ENCODE measurements around the gene CD9.

Gene CD9

GRCh38 chr12:6215932-6216494 lies 15.8 kb downstream of the CD9 start:
- no peak overlapping the region; the same call in 1 of the 2 replicates for H3K9ac ChIP-seq (ENCODE audit: low read length)
- no peak overlapping the region for H2AFZ ChIP-seq (ENCODE audit: low read length)
- peaks cover 94% of the 10 kb centered on the region for H3K4me1 ChIP-seq (ENCODE audit: insufficient read depth, low read length, severe bottlenecking)
- no peaks in the 10 kb centered on the region for H3K9me2 ChIP-seq (ENCODE audit: low read depth, low read length)
- H3K27me3 ChIP-seq (ENCODE audit: insufficient read depth, low read length) = no peaks in the 10 kb centered on the region; the same call in 1 of the 2 replicates
- no peak overlapping the region for H3K4me3 ChIP-seq (ENCODE audit: low read depth, low read length, poor library complexity, severe bottlenecking)
- H3F3A ChIP-seq (ENCODE audit: insufficient read depth, low read length) = no peaks in the 10 kb centered on the region
- H3K9me3 ChIP-seq (ENCODE audit: low read length) = no peaks in the 10 kb centered on the region
- H4K20me1 ChIP-seq (ENCODE audit: insufficient read depth, low read length) = no peaks in the 10 kb centered on the region
- peaks cover 6% of the 10 kb centered on the region; the same call in 1 of the 2 replicates for H3K36me3 ChIP-seq (ENCODE audit: insufficient read depth, low read length)
- H3K4me2 ChIP-seq (ENCODE audit: low read length) = peak overlapping the region; percentile 25; the same call in 1 of the 2 replicates
- TF ChIP-seq EZH2 (IDR thresholded peaks at IDR 0.05; ENCODE audit: borderline replicate concordance, low read length) = no peak
- no peak for TF ChIP-seq CTCF (IDR thresholded peaks at IDR 0.05; ENCODE audit: low read length)
- H3K79me2 ChIP-seq (ENCODE audit: insufficient read depth, low read length) = peaks cover 10% of the 10 kb centered on the region
- peak overlapping the region; percentile 91 for H3K27ac ChIP-seq (ENCODE audit: low read depth, low read length, poor library complexity, severe bottlenecking)

- peak overlapping the region; percentile 91 for H3K27ac ChIP-seq (ENCODE audit: low read depth, low read length, poor library complexity, severe bottlenecking)
Measured at GRCh38 chr12:6216581-6216980, 16.4 kb downstream of the CD9 start.

GRCh38 chr12:6218347-6218925 lies 18.2 kb downstream of the CD9 start:
- peaks cover 94% of the 10 kb centered on the region for H3K4me1 ChIP-seq (ENCODE audit: insufficient read depth, low read length, severe bottlenecking)
- H3K27me3 ChIP-seq (ENCODE audit: insufficient read depth, low read length) = no peaks in the 10 kb centered on the region; the same call in 1 of the 2 replicates
- no peaks in the 10 kb centered on the region for H4K20me1 ChIP-seq (ENCODE audit: insufficient read depth, low read length)
- TF ChIP-seq CTCF (IDR thresholded peaks at IDR 0.05; ENCODE audit: low read length) (no peak), EZH2 (IDR thresholded peaks at IDR 0.05; ENCODE audit: borderline replicate concordance, low read length) (no peak)
- peaks cover 6% of the 10 kb centered on the region; the same call in 1 of the 2 replicates for H3K36me3 ChIP-seq (ENCODE audit: insufficient read depth, low read length)
- H3K9me3 ChIP-seq (ENCODE audit: low read length) = no peaks in the 10 kb centered on the region
- no peaks in the 10 kb centered on the region for H3F3A ChIP-seq (ENCODE audit: insufficient read depth, low read length)
- no peak overlapping the region for H3K4me2 ChIP-seq (ENCODE audit: low read length)
- peaks cover 10% of the 10 kb centered on the region for H3K79me2 ChIP-seq (ENCODE audit: insufficient read depth, low read length)
- H2AFZ ChIP-seq (ENCODE audit: low read length) = no peak overlapping the region
- peak overlapping the region; percentile 35 for H3K27ac ChIP-seq (ENCODE audit: low read depth, low read length, poor library complexity, severe bottlenecking)
- no peak overlapping the region for H3K9ac ChIP-seq (ENCODE audit: low read length)
- no peaks in the 10 kb centered on the region for H3K9me2 ChIP-seq (ENCODE audit: low read depth, low read length)
- no peak overlapping the region for H3K4me3 ChIP-seq (ENCODE audit: low read depth, low read length, poor library complexity, severe bottlenecking)

More at GRCh38 chr12:6216581-6216980, 16.4 kb downstream of the CD9 start:
- Histone ChIP-seq H3K4me3 (ENCODE audit: low read depth, low read length, poor library complexity, severe bottlenecking) (no peak overlapping the region), H3K36me3 (ENCODE audit: insufficient read depth, low read length) (peaks cover 6% of the 10 kb centered on the region; the same call in 1 of the 2 replicates), H3K9me3 (ENCODE audit: low read length) (no peaks in the 10 kb centered on the region), H3K4me1 (ENCODE audit: insufficient read depth, low read length, severe bottlenecking) (peaks cover 94% of the 10 kb centered on the region), H3K4me2 (ENCODE audit: low read length) (peak overlapping the region; percentile 25; the same call in 1 of the 2 replicates), H3F3A (ENCODE audit: insufficient read depth, low read length) (no peaks in the 10 kb centered on the region), H3K79me2 (ENCODE audit: insufficient read depth, low read length) (peaks cover 10% of the 10 kb centered on the region), H3K9me2 (ENCODE audit: low read depth, low read length) (no peaks in the 10 kb centered on the region), H4K20me1 (ENCODE audit: insufficient read depth, low read length) (no peaks in the 10 kb centered on the region), H3K9ac (ENCODE audit: low read length) (no peak overlapping the region; the same call in 1 of the 2 replicates), H2AFZ (ENCODE audit: low read length) (no peak overlapping the region), H3K27me3 (ENCODE audit: insufficient read depth, low read length) (no peaks in the 10 kb centered on the region; the same call in 1 of the 2 replicates)
- TF ChIP-seq CTCF (IDR thresholded peaks at IDR 0.05; ENCODE audit: low read length) = no peak
- no peak for TF ChIP-seq EZH2 (IDR thresholded peaks at IDR 0.05; ENCODE audit: borderline replicate concordance, low read length)

Data from OCI-LY1 (cell line).